Activated CD4-positive, alpha-beta T cell treated with anti-CD3 and anti-CD28 coated beads, Interleukin-2, Interleukin-6, amounts not matched to agents 100 ng/mL and 50 ng/mL, durations not matched to agents 16 hours and 8 hours (primary cell): ENCODE measurements around the gene PTPN23.
"Not testable (repeated sequence)": the region's sequence is repeated elsewhere in the genome, so short reads cannot be mapped to it uniquely, and the experiment has no call there.

Source experiments
- DNase-seq: peaks from one replicate; pipeline ENCODE4 v3.0.0-alpha.2; 2020

The PTPN23 gene, protein sequence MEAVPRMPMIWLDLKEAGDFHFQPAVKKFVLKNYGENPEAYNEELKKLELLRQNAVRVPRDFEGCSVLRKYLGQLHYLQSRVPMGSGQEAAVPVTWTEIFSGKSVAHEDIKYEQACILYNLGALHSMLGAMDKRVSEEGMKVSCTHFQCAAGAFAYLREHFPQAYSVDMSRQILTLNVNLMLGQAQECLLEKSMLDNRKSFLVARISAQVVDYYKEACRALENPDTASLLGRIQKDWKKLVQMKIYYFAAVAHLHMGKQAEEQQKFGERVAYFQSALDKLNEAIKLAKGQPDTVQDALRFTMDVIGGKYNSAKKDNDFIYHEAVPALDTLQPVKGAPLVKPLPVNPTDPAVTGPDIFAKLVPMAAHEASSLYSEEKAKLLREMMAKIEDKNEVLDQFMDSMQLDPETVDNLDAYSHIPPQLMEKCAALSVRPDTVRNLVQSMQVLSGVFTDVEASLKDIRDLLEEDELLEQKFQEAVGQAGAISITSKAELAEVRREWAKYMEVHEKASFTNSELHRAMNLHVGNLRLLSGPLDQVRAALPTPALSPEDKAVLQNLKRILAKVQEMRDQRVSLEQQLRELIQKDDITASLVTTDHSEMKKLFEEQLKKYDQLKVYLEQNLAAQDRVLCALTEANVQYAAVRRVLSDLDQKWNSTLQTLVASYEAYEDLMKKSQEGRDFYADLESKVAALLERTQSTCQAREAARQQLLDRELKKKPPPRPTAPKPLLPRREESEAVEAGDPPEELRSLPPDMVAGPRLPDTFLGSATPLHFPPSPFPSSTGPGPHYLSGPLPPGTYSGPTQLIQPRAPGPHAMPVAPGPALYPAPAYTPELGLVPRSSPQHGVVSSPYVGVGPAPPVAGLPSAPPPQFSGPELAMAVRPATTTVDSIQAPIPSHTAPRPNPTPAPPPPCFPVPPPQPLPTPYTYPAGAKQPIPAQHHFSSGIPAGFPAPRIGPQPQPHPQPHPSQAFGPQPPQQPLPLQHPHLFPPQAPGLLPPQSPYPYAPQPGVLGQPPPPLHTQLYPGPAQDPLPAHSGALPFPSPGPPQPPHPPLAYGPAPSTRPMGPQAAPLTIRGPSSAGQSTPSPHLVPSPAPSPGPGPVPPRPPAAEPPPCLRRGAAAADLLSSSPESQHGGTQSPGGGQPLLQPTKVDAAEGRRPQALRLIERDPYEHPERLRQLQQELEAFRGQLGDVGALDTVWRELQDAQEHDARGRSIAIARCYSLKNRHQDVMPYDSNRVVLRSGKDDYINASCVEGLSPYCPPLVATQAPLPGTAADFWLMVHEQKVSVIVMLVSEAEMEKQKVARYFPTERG (N-terminal part only)

GRCh38 chr3:47380601-47381316 is at the start of gene PTPN23:
TSS of gene PTPN23 (plus strand) at chr3:47381021. CDS start at chr3:47381097, 76 bp downstream.
- DNase-seq = peak; percentile 100

- no peak for DNase-seq
Observed at GRCh38 chr3:47333907-47334306, 46.9 kb upstream of the PTPN23 start.

DNA sequence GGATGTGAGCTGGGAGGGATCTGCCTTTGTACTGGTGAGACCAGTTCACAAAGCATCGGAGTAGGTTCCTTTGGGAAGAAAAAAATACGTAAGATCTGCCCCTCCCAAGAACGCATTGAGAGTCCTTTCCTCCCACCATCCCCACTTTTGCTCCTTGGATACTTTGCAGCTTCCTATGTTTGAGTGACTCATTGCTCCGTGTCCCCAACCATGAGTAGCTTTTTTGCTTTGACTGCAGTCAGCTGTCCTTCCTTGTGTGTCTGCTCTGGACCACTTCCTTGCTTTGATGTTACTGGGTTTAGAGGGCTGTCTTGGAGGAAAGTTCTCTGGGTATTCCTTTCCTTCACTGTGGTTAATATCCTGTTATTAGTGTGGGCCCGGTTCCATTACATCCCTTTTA is 43.2 kb upstream of the PTPN23 start:
- DNase-seq = no peak

DNA sequence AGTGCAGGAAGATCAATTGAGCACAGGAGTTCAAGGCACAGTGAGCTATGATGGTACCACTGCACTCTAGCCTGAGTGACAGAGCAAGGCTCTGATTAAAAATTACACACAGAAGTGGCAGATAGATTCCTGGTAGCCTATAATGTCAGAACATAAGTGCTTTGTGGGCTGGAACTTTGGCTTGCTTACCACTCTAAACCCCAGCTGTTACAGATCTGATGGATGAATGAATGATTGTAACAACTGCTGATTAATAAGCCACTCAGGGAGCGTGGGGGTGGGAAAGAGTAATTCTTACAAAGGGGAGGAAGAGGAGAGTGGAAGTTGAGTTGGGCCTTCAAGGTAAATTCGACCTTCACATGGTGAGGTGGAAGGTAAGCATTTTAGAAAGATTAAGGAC is 40.9 kb upstream of the PTPN23 start:
- DNase-seq = no peak

- DNase-seq = no peak
Observed at GRCh38 chr3:47340866-47341265, 40.0 kb upstream of the PTPN23 start.

DNA sequence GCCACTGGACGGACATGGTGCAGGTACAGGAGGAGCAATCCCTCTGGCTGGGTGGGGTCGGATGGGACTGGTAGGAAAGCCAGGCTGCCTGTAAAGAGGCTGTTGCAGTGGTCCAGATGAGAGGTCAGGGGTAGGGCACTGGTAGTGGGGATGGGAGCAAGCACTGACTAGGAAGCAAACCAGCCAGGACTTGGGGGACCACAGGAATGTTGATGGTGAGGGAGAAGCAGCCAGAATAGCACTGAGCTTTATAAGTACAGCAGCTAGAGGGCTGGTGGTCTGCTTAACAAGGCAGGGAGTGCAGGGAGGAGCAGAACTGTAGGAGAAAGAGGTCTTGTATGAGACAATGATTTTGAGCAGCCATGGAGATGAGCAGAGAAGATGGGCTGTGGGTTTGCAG is 38.7 kb upstream of the PTPN23 start:
- DNase-seq = no peak

GRCh38 chr3:47342812-47343211 is 38.0 kb upstream of the PTPN23 start:
- DNase-seq = no peak

- no peak for DNase-seq
Observed at GRCh38 chr3:47343471-47343971, 37.3 kb upstream of the PTPN23 start.

GRCh38 chr3:47344971-47345370 is 35.9 kb upstream of the PTPN23 start:
- no peak for DNase-seq

- DNase-seq = no peak
Observed at GRCh38 chr3:47347217-47347801, 33.5 kb upstream of the PTPN23 start.

- DNase-seq = no peak
Observed at GRCh38 chr3:47348411-47349154, 32.2 kb upstream of the PTPN23 start.

GRCh38 chr3:47355010-47355409 is 25.8 kb upstream of the PTPN23 start:
- DNase-seq = no peak

DNA sequence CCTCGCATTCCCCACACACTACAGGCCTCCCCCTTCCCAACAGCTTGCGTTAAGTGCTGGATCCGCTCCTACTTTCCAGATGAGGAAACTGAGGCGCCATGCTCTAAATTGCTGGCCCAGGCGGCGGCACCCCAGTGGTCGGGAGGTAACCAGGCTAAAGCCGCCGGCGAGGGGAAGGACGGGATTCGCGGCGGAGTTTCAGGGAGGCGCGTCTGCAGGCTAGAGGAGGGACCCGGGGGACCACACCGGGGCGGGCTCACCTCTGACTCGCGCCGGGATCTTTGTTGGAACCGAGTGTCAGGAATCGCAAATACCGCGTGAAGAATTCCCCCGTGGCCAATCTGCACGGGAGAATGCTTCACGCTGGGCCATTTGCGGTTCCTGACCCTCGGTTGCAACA is 24.6 kb upstream of the PTPN23 start:
- no peak for DNase-seq

DNA sequence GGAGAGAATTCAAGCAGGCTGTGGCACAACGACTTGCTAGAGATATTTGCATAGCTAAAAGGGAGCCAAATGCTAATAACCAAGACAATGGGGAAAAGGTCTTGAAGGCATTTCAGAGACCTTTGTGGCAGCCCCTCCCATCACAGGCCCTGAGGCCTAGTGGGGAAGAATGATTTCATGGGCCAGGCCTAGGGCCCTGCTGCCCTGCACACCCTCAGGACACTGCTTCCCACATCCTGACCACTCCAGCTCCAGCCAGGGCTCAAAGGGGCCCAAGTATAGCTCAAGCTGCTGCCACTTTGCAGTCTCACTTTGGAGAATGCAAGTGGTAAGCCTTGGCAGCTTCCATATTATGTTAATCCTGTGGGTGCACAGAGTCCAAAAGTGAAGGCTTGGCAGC is 21.5 kb upstream of the PTPN23 start:
- DNase-seq = no peak

- DNase-seq = peak; percentile 68
Observed at GRCh38 chr3:47360110-47360517, 20.7 kb upstream of the PTPN23 start.

- peak; percentile 33 for DNase-seq
Observed at GRCh38 chr3:47362701-47363100, 18.1 kb upstream of the PTPN23 start.

- no peak for DNase-seq
Observed at GRCh38 chr3:47365213-47366153, 15.3 kb upstream of the PTPN23 start.

- DNase-seq = no peak
Observed at GRCh38 chr3:47366833-47367232, 14.0 kb upstream of the PTPN23 start.

DNA sequence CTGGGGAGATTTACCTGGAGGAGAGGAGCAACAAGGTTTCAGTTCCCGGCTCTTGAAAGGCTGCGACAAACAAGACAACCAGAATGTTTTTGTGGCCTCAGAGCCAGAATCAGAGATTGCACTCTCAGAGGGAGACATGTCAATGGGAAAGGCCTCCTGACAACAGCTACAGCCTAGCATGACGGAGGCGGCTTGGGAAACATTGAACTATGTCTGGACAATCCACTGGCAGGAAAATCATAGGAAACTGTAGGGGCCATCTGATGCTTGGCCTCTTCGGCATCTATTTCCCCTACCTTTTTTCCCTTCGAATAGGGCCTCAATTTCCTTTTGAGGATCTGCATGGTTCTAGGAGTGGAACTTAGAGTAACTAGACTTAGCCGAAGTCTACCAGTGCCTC is 13.2 kb upstream of the PTPN23 start:
- no peak for DNase-seq

GRCh38 chr3:47370020-47370419 is 10.8 kb upstream of the PTPN23 start:
- not testable (repeated sequence) for DNase-seq
